A673 (cell line): ENCODE results near the gene CALHM2. TPM values are rescaled to one million over a fixed set of nuclear protein-coding genes. Genes with fewer than 3 reads are reported as not detected.

Experiments
- BruUV-seq: library from RNA; stranded (reverse); fragments of 400-500 nt; replicated peaks from 2 replicates; lab custom pipeline; 2021; lab: Mats Ljungman, UMichigan
- CTCF ChIA-PET: fragments of 300-600 bp; sonication (Branson Sonifier 250); formaldehyde crosslinking; loops from one replicate; lab custom pipeline; 2022; ENCODE audit warnings: antibody characterized with exemption; lab: Charles Lee
- POLR2A ChIA-PET: fragments of 300-600 bp; sonication (Branson Sonifier 250); formaldehyde crosslinking; loops from one replicate; lab custom pipeline; 2022; ENCODE audit warnings: antibody characterized with exemption; ENCODE audit not compliant: low non-redundant PET; lab: Charles Lee
- DNase-seq: peaks from one replicate; pipeline ENCODE4 v3.0.0-alpha.2; 2015; ENCODE audit warnings: low spot score
- H3K27ac ChIP-seq: fragments of 200-600 bp; sonication (generic); 2 replicates; pipeline ENCODE4 v1.5.1; 2016; ENCODE audit warnings: mixed run types, low read depth, mild to moderate bottlenecking, mixed read lengths, antibody characterized with exemption, low read length; ENCODE audit not compliant: poor library complexity, severe bottlenecking
- H3K27me3 ChIP-seq: fragments of 200-600 bp; sonication (generic); replicated peaks from 2 replicates; pipeline ENCODE4 v1.6.1; 2017; ENCODE audit warnings: mixed run types, low read depth, mild to moderate bottlenecking, mixed read lengths, antibody characterized with exemption, low read length; ENCODE audit not compliant: insufficient read depth, poor library complexity
- H3K36me3 ChIP-seq: fragments of 200-600 bp; sonication (generic); 2 replicates; pipeline ENCODE4 v1.6.1; 2016; ENCODE audit warnings: mixed run types, mild to moderate bottlenecking, mixed read lengths, antibody characterized with exemption, low read length; ENCODE audit not compliant: insufficient read depth, poor library complexity, severe bottlenecking
- H3K4me1 ChIP-seq: fragments of 200-600 bp; sonication (generic); 2 replicates; pipeline ENCODE4 v1.6.1; 2017; ENCODE audit warnings: mixed run types, mild to moderate bottlenecking, mixed read lengths, antibody characterized with exemption, low read length; ENCODE audit not compliant: insufficient read depth, poor library complexity, severe bottlenecking
- H3K4me3 ChIP-seq: fragments of 200-600 bp; sonication (generic); 2 replicates; pipeline ENCODE4 v1.5.1; 2016; ENCODE audit warnings: low read depth, mixed run types, mild to moderate bottlenecking, mixed read lengths, low read length; ENCODE audit not compliant: poor library complexity, severe bottlenecking
- H3K9me3 ChIP-seq: fragments of 200-600 bp; sonication (generic); 2 replicates; pipeline ENCODE4 v1.6.1; 2016; ENCODE audit warnings: mixed run types, low read depth, mild to moderate bottlenecking, mixed read lengths, antibody characterized with exemption, low read length; ENCODE audit not compliant: poor library complexity, severe bottlenecking
- CTCF ChIP-seq: fragments of 300-800, 200-600 bp; sonication (generic); conservative IDR thresholded peaks from 2 replicates; pipeline ENCODE4 v1.5.1; 2017; ENCODE audit warnings: low read depth, mild to moderate bottlenecking, antibody characterized with exemption, low read length, moderate library complexity, mixed read lengths
- EZH2 ChIP-seq: fragments of 200-600 bp; sonication (generic); IDR thresholded peaks from 2 replicates; pipeline ENCODE4 v1.6.1; 2017; ENCODE audit warnings: borderline replicate concordance, low read depth, mild to moderate bottlenecking, mixed read lengths, antibody characterized with exemption, low read length; ENCODE audit not compliant: poor library complexity, severe bottlenecking
- intact Hi-C: fragments of 100-400 bp; cut with micrococcal nuclease; formaldehyde crosslinking; loops from one replicate; pipeline ENCODE4 v1.10.0; 2022; ENCODE audit not compliant: unreplicated experiment
- total RNA-seq: library from RNA; stranded (reverse); gene quantifications from 2 replicates; pipeline ENCODE4 v1.2.3, GENCODE V29; 2021

CALHM2 gene
- total RNA-seq, 1 experiment from 2014 or later = 5.9 TPM

- CTCF ChIA-PET = no interaction called here
Measured at GRCh38 chr10:103476046-103476768, 24.0 kb upstream of the CALHM2 start.

GRCh38 chr10:103475437-103475836 lies 23.3 kb upstream of the CALHM2 start:
- ChIA-PET CTCF (no interaction called here), POLR2A (no interaction called here)
- H3K9me3 ChIP-seq = no peaks in the 10 kb centered on the region
- H3K36me3 ChIP-seq = no peaks in the 10 kb centered on the region
- DNase-seq = no peak
- H3K4me3 ChIP-seq = no peak overlapping the region
- no peak overlapping the region for H3K27ac ChIP-seq
- no peaks in the 10 kb centered on the region for H3K4me1 ChIP-seq
- H3K27me3 ChIP-seq = no peaks in the 10 kb centered on the region
- TF ChIP-seq EZH2 (no peak), CTCF (no peak)
- intact Hi-C loops = no loop called here
- BruUV-seq = no TSS peak

More at GRCh38 chr10:103476046-103476768, 24.0 kb upstream of the CALHM2 start:
- Histone ChIP-seq H3K27ac (no peak overlapping the region), H3K4me1 (no peaks in the 10 kb centered on the region), H3K4me3 (no peak overlapping the region), H3K27me3 (no peaks in the 10 kb centered on the region), H3K9me3 (no peaks in the 10 kb centered on the region), H3K36me3 (no peaks in the 10 kb centered on the region)
- no TSS peak for BruUV-seq
- no peak for DNase-seq
- POLR2A ChIA-PET = no interaction called here
- intact Hi-C loops = no loop called here
- TF ChIP-seq CTCF = 0 out of 2 replicates have a peak, but pooled peaks have one; percentile 16
- TF ChIP-seq EZH2 = no peak

GRCh38 chr10:103474077-103474476 lies 21.9 kb upstream of the CALHM2 start:
- no peak for DNase-seq
- TF ChIP-seq EZH2 = no peak
- TF ChIP-seq CTCF = no peak
- POLR2A ChIA-PET = no interaction called here
- CTCF ChIA-PET = no interaction called here
- no peaks in the 10 kb centered on the region for H3K4me1 ChIP-seq
- intact Hi-C loops = no loop called here
- no peaks in the 10 kb centered on the region for H3K9me3 ChIP-seq
- H3K36me3 ChIP-seq = no peaks in the 10 kb centered on the region
- H3K27me3 ChIP-seq = no peaks in the 10 kb centered on the region
- H3K4me3 ChIP-seq = no peak overlapping the region
- BruUV-seq = no TSS peak
- no peak overlapping the region for H3K27ac ChIP-seq
